Measurements from ENCODE around the gene TSPAN17.

Gene TSPAN17

DNA sequence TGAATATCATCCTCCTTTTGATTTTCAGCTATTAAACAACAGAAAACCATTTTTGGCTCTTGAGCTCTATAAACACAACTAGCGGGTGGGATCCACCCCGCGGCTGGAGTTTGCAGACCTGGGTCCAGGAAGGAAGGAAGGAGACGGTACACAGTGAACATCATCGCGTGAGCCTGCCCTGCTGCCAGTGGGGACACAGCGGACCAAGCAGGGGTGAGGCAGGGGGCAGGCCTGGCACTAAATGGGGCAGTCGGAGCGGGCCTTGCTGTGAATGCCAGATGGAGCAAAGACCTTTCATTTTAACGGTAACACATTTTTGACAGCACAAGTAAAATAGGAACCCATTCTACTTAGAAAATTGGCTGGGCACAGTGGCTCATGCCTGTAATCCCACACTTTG is 14.4 kb downstream of the TSPAN17 start:
- DNase-seq: no peak

DNA sequence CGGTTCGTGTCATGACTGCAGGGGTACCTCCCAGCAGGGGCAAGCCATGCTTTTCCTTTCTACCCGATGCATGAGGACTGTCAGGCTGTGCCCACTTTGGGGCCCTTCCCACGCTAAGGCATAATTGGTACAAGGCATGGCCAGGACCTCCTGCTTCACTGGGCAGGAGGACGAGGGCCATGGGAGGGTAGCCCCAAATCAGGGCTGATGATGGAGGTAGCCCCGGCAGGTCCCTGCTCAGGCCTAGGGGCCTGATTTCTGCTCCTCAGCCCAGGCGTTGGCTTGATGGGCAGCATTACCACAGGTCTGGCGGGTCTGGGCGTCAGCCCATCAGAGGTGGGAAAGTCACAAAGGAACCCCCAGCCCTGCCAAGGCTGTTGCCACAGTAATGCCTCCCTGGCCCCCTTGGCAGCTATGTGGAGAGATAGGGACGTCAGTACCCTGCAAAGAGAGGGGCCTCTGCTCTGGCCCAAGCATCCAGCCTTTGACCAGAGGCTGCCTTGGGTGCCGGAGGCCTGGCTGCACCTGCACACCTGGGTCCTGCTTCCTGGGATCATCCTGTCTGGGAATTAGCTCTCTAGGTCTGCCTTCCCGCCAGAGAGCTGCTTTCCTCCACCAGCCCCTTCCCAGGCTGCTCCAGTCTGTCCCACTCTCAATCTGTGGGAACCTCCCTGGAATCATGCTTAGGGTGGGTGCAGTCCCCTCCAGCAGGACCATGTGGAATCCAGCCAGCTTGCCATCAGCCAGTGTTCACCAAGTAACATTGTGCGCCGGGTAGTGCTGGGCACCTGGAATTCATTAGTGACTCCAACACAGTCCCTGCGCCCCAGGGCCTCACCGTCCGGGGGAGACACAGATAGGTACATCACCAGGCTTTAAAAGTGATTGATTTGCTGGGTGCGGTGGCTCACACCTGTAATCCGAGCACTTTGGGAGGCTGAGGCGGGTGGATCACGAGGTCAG is 15.4 kb downstream of the TSPAN17 start:
- no peak for DNase-seq

DNA sequence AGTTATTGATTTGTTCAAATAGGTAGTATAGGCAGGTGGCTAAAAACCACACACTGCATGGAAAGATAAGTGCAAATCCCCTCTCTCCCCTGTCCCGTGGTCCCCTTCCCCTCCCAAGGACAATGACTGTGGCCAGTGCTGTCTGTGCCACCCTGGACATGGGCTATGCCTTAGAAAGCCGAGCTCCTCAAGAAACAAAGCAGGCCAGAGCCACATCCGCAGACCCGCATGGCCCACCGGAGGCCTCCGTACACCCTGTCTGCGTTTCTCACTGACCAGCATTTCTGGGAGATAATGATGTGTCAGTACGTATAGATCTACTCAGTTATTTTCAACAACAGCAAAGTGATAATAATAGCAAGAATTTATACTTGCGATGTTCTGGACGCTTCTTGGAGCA is 16.3 kb downstream of the TSPAN17 start:
- no peak for DNase-seq

- DNase-seq: no peak
Observed at GRCh38 chr5:176664479-176664878, 17.2 kb downstream of the TSPAN17 start.

DNA sequence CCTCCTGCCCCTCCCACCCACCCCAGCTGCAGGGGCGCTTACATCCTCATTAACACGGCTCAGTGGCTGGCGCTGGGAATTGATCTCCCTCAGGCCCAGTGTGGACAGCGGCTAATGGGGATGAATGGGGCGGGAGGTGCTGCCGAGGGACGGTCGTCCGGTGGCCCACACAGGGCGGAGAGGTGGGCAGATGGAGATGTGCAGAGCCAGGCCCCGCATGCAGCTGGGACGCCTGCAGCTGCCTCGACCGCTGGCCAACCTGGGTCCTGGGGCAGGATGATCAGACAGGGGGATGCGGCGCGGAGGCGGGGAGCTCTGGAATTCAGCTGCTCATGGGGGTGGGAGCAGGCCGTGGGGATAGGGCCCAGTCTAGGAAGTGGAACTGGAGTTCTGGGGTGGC is 17.6 kb downstream of the TSPAN17 start:
- DNase-seq: no peak

DNA sequence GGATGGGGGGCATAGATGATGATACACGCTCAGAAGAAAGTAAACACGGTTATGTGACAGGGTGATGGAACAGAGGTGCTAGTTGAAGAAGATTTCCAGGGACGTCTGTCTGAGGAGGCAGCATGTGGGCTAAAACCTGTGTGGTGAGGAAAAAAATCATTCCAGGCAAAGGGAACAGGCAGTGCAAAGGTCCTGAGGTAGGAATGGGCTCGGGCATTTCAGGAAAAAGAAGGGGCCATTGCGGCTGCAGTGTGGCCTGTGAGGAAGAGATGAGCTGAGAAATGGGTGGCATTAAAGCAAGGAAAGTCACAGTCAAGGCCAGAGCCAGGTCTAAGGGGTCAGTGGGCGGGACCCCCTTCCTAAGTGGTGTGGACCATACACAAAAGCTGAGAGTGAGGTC is 18.2 kb downstream of the TSPAN17 start:
- no peak for DNase-seq

DNA sequence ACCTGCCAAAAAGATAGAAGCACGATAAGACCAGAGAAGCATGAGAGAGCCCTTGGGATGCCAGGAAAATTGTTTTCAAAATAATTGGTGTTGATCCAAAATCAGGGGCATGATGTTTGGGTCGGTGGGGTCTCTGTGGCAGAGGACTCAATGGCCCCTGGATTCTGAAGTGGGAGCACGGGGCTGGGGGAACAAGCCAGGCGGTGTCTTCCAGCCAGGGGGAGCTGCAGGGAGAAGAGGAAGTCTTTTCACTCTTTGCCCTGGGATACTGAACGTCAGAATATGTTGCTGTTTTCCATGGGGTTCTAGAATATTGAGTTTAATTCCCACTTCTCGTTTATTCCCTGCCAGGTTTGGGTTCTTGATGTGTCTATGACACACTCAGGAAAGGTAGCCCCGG is 20.4 kb downstream of the TSPAN17 start:
- no peak for DNase-seq

DNA sequence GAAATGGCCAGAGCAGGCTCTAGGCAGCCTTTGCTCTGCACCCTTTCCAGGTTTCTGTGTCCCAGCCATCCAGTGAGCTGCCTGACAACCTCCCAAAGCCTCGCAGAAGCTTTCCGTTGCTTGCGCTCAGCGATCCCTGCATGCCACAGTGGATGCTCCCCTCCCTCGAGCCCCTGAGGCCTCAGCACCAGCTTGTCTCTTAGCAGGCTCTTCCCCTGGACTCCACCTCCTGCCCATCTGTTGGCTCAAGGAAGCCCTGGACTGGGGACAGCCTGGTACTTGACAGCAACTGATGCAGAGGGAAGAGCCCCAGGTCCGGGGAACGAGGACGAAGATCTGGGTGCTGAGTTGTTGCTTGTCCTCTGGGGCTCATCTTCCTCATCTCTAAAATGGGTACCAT is 23.2 kb downstream of the TSPAN17 start:
- no peak for DNase-seq

- no peak for DNase-seq
Observed at GRCh38 chr5:176671399-176671798, 24.1 kb downstream of the TSPAN17 start.

DNA sequence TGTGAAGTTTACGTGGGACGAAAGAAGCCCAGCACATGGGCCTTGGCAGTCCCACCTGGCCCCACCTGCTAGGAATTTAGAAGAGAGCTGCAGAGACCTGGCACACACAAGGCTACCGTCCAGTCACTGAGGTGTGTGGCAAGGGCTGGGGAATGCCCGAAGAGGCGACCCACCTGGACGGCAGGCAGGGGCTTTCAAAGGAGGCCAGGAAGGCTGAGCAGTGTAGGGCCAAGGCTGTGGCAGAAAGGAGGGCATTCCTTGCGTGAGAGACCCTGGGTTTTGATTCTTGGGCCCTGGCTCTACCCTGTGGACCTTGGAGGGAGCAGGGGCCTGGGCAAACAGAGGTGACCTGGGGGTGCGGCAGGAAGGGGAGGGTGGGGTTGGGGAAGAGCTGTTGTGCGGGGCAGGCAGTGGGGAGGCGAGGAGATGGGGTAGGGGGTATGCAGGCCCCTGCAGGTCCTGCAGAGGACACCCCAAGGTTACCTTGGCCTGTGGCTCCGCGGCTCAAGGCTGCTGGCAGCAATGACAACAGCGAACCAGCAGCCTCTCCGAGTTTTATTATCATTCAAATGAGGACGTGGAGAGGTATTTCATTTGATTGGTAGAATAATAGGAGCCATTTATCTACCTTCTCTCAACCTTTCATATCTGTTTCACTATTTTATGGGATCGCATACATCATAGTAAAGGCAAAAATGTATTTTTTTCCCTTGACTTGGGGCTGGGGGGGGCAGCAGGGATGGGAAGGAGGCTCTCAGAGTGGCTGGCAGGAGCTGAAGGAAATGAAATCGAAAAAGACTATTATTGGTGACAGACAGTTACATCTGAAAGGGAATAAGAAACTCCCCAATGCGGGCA is 24.8 kb downstream of the TSPAN17 start:
- no peak for DNase-seq

DNA sequence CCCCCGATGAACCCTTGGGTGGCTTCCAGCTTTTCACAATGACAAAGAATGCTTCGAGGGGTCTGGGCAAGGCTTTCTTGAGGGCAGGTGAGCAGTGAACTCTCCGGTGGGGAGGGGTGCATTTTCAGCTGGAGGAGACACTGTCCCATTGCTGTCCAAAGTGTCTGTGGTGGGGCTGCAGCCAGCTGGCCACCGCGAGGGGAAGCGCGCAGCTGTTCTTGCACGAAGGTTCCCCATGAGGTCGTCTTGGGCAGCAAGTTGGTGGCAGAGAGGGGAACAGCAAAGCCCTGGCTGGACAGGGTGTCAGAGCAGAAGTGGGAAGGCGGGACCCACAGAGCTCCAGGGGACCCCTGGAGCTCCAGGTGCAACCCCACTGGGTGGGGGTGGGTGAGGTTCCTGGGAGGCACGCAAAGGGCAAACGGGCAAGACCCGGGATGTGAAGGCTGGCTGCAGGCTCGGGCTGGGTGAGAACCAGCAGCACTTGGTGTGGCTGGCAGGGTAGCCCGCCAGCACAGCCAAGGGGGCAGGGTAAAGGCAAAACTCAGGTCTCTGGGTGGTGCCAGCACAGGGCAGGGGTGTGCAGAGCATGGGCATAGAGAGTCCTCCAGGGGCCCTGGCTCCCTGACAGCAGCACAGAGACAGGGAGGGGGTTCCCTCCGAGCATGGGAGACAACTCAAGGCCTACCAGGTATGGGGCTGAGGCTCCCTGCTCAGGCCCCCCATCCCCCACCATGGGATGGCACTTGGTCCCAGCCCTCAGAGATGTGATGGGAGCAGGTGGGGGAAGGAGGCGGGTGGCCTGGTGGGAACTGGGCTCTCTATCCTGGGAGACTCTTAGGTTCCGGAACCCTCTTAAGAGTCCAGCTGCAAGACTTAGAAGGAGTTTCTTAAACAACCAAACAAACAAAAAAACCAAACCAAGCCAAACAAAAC is 26.6 kb downstream of the TSPAN17 start:
- DNase-seq: no peak

DNA sequence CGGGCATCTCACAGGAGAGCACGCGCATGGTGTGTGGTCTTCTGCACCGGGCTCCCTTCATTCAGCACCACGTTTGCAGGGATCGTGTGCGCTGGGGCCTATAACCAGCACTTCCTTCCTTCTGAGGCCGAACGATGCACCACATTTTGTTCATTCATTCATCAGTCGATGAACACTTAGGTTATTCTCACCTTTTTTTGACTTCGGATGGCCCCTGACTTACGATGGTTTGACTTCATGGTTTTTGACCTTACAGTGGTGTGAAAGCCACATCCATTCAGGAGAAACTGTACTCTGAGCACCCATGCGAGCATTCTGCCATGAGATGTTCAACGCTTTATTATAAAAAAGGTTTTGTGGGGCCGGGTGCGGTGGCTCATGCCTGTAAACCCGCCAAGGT is 27.5 kb downstream of the TSPAN17 start:
- no peak for DNase-seq

DNA sequence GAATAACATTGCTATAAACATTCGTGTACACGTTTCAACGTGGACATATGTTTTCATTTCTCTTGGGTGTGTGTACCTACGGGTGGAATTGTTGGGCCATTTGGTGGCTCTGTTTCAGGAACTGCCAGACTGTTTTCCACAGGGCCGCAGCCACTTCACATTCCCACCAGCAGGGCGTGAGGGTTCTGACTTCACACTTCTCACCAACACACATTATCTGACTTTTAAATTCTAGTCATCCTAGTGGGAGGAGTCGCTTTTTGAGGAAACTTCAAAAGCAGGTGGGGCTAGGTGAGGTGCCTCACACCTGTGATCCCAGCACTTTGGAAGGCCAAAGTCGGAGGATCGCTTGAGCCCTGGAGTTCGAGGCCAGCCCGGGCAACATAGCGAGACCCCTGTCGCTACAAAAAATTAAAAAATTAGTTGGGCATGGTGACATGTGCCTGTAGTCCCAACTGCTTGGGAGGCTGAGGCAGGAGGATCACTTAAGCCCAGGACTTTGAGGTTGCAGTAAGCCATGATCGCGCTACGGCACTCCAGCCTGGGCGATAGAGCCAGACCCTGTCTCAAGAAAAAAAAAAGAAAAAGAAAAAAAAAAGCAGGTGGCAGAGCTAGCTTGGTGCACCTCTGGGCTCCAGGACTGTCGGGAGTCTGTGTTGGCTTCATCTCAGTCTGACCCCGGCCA is 28.5 kb downstream of the TSPAN17 start:
- DNase-seq: no peak

DNA sequence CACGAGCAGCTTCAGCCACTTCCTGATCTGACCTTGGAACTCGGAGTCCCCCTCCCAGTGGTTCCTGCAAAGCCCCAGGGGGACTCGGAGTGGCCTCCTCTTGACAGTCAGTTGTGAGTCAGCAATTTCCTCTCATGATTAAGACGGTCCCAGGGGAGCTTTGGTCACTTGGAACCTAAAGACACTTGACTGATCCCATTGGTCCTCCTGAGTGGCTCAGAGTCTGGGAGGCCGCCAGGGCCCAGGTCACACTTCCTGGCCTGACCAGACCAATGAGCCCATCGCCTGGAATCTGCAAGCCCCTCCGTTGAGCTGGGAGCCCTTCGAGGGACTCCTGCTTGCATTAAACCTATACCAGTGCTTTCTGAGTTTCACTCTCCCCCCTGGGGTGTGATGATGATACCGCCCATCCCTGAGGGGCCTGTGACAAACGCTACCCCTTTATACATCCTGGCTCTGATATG is 29.1 kb downstream of the TSPAN17 start:
- no peak for DNase-seq

GRCh38 chr5:176677209-176677939 is 30.1 kb downstream of the TSPAN17 start:
- no peak for DNase-seq

GRCh38 chr5:176678584-176678983 is 31.3 kb downstream of the TSPAN17 start:
- DNase-seq: no peak

- DNase-seq: no peak
Observed at GRCh38 chr5:176679365-176680225, 32.3 kb downstream of the TSPAN17 start.

- DNase-seq: no peak
Observed at GRCh38 chr5:176680226-176680563, 32.9 kb downstream of the TSPAN17 start.

DNA sequence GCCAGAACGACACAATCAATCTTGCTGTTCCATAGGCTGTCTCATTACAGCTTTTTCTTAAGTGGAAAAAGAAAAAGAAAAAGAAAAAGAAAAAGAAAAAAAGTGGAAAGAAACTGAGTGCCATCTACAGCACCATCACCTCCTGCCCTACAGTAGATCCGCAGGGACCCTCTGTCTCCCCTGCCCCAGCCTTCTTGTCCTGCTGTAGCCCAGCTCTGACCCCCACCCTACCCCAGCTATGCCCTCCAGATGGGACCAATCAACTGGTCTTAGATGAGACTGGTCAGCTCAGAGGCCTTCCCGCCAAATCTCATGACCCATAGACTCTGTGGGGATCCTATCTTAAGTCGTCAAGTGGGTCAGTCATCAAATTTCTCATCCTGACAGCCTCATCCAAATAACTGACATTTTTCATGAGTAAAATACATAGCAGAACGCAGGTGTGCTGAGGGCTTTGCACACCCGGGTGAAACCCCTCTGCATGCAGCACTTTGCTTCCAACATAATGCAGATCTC is 34.8 kb downstream of the TSPAN17 start:
- DNase-seq: no peak

DNA sequence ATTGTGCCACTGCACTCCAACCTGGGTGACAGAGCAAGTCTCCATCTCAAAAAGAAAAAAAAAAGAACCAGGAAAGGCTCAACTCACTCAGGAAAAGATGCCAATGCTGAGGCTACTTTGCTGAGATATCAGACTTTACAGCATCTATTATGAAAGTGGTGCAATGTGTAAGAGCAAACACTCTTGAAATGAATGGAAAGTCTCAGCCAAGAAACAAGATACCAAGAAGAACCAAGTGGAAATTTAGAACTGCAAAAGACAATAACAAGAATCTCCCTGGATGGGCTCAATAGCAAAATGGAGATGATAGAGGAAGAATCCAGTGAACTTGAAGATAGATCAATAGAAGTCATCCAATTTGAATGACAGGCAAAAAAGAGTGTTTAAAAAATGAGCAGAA is 37.7 kb downstream of the TSPAN17 start:
- no peak for DNase-seq
